ENCODE results near the gene CCDC106.

The CCDC106 gene

GRCh38 chr19:55692681-55693081 lies 44.7 kb downstream of the CCDC106 start:
- no peak for TF ChIP-seq ELF4 (IDR thresholded peaks at IDR 0.05)
- no peak for TF ChIP-seq SP1 (IDR thresholded peaks at IDR 0.05)
- no peak for TF ChIP-seq TARDBP (IDR thresholded peaks at IDR 0.05)
- TF ChIP-seq HDGF (IDR thresholded peaks at IDR 0.05; ENCODE audit: borderline replicate concordance): no peak
- TF ChIP-seq CTBP1 (IDR thresholded peaks at IDR 0.05; ENCODE audit: borderline replicate concordance): no peak
- TF ChIP-seq SUZ12 (IDR thresholded peaks at IDR 0.05): no peak
- no peak for TF ChIP-seq BHLHE40 (IDR thresholded peaks at IDR 0.05; ENCODE audit: borderline replicate concordance)
- no peak for TF ChIP-seq FOXM1 (IDR thresholded peaks at IDR 0.05; ENCODE audit: borderline replicate concordance)
- no peak for DNase-seq (ENCODE audit: extremely low spot score)
- CTCF ChIA-PET: no interaction called here
- POLR2A ChIA-PET: no interaction called here

GRCh38 chr19:55693336-55693974 lies 45.4 kb downstream of the CCDC106 start:
- no peak for TF ChIP-seq SUZ12 (IDR thresholded peaks at IDR 0.05)
- ChIA-PET POLR2A (no interaction called here), CTCF (no interaction called here)
- no peak for DNase-seq (ENCODE audit: extremely low spot score)

DNA sequence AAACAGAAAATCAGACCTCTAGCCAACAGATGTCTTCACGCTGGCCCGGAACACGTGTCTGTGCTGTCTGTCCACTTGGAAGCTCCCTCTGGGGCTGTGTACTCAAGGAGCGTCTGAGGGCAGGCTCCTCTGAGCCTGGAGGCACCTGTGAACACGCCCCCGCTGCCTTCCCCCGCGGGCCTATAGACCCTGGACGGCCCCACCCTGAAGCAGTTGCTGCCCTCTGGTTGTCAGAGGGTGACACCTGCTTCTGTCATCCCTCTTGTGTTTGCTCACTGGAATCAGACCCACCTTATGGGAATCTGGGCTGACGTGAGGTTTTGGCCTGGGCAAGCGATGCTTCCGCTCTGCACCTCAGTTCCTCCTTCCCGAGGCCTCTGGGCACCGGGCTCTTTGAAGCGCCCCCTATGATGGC lies 46.2 kb downstream of the CCDC106 start:
- no peak for DNase-seq (ENCODE audit: extremely low spot score)
- TF ChIP-seq FOXK2 (IDR thresholded peaks at IDR 0.05) (no peak), ELF4 (IDR thresholded peaks at IDR 0.05) (no peak), SP1 (IDR thresholded peaks at IDR 0.05) (no peak), NFRKB (IDR thresholded peaks at IDR 0.05) (no peak), FOXM1 (IDR thresholded peaks at IDR 0.05; ENCODE audit: borderline replicate concordance) (no peak), SUZ12 (IDR thresholded peaks at IDR 0.05) (no peak), L3MBTL2 (conservative IDR thresholded peaks at IDR 0.05) (no peak), PKNOX1 (IDR thresholded peaks at IDR 0.05) (no peak), ZNF384 (IDR thresholded peaks at IDR 0.05) (no peak), HDGF (IDR thresholded peaks at IDR 0.05; ENCODE audit: borderline replicate concordance) (no peak), TARDBP (IDR thresholded peaks at IDR 0.05) (no peak), FOXA1 (IDR thresholded peaks at IDR 0.05) (no peak), LEF1 (IDR thresholded peaks at IDR 0.05; ENCODE audit: borderline replicate concordance) (no peak), BHLHE40 (IDR thresholded peaks at IDR 0.05; ENCODE audit: borderline replicate concordance) (no peak), ARNT (IDR thresholded peaks at IDR 0.05) (no peak), CTBP1 (IDR thresholded peaks at IDR 0.05; ENCODE audit: borderline replicate concordance) (no peak)
- POLR2A ChIA-PET: no interaction called here
- CTCF ChIA-PET: no interaction called here

DNA sequence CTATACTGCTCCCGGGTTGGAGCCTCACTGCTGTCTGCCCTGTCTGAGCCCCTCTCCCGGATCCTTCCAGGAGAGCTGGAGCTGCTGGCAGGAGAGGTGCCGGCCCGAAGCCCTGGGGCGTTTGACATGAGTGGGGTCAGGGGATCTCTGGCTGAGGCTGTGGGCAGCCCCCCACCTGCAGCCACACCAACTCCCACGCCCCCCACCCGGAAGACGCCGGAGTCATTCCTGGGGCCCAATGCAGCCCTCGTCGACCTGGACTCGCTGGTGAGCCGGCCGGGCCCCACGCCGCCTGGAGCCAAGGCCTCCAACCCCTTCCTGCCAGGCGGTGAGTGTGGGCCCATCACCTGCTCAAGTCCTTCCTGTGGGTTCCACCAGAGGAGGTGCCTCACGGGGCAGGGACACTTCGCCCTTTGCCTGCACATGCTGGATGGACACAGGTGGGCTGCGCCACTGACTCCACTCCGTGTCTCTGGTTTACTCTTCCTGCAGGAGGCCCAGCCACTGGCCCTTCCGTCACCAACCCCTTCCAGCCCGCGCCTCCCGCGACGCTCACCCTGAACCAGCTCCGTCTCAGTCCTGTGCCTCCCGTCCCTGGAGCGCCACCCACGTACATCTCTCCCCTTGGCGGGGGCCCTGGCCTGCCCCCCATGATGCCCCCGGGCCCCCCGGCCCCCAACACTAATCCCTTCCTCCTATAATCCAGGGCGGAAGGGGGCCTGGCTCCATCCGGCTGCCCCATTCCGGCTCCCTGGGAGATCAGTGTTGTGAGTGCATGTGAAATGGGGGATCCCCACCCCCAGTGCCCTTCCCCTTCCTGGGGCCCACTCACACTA lies 46.9 kb downstream of the CCDC106 start:
- DNase-seq (ENCODE audit: extremely low spot score): no peak
- POLR2A ChIA-PET: no interaction called here
- CTCF ChIA-PET: no interaction called here
- TF ChIP-seq FOXA1 (IDR thresholded peaks at IDR 0.05): no peak
- no peak for TF ChIP-seq HDGF (IDR thresholded peaks at IDR 0.05; ENCODE audit: borderline replicate concordance)
- TF ChIP-seq CTBP1 (IDR thresholded peaks at IDR 0.05; ENCODE audit: borderline replicate concordance): no peak
- no peak for TF ChIP-seq SP1 (IDR thresholded peaks at IDR 0.05)
- TF ChIP-seq SUZ12 (IDR thresholded peaks at IDR 0.05): no peak
- no peak for TF ChIP-seq ARNT (IDR thresholded peaks at IDR 0.05)
- no peak for TF ChIP-seq NFRKB (IDR thresholded peaks at IDR 0.05)
- TF ChIP-seq BHLHE40 (IDR thresholded peaks at IDR 0.05; ENCODE audit: borderline replicate concordance): no peak
- TF ChIP-seq FOXK2 (IDR thresholded peaks at IDR 0.05): no peak
- TF ChIP-seq L3MBTL2 (conservative IDR thresholded peaks at IDR 0.05): no peak
- no peak for TF ChIP-seq ZNF384 (IDR thresholded peaks at IDR 0.05)
- no peak for TF ChIP-seq LEF1 (IDR thresholded peaks at IDR 0.05; ENCODE audit: borderline replicate concordance)
- TF ChIP-seq TARDBP (IDR thresholded peaks at IDR 0.05): no peak
- TF ChIP-seq FOXM1 (IDR thresholded peaks at IDR 0.05; ENCODE audit: borderline replicate concordance): no peak
- no peak for TF ChIP-seq PKNOX1 (IDR thresholded peaks at IDR 0.05)
- TF ChIP-seq ELF4 (IDR thresholded peaks at IDR 0.05): no peak

- CTCF ChIA-PET: no interaction called here
- POLR2A ChIA-PET: no interaction called here
- no peak for TF ChIP-seq ZNF384 (IDR thresholded peaks at IDR 0.05)
- no peak for TF ChIP-seq HDGF (IDR thresholded peaks at IDR 0.05; ENCODE audit: borderline replicate concordance)
- no peak for TF ChIP-seq ARNT (IDR thresholded peaks at IDR 0.05)
- TF ChIP-seq L3MBTL2 (conservative IDR thresholded peaks at IDR 0.05): no peak
- TF ChIP-seq SP1 (IDR thresholded peaks at IDR 0.05): no peak
- no peak for TF ChIP-seq ELF4 (IDR thresholded peaks at IDR 0.05)
- no peak for TF ChIP-seq BHLHE40 (IDR thresholded peaks at IDR 0.05; ENCODE audit: borderline replicate concordance)
- no peak for TF ChIP-seq FOXM1 (IDR thresholded peaks at IDR 0.05; ENCODE audit: borderline replicate concordance)
- TF ChIP-seq PKNOX1 (IDR thresholded peaks at IDR 0.05): no peak
- TF ChIP-seq SUZ12 (IDR thresholded peaks at IDR 0.05): no peak
- TF ChIP-seq TARDBP (IDR thresholded peaks at IDR 0.05): no peak
- TF ChIP-seq FOXK2 (IDR thresholded peaks at IDR 0.05): no peak
- no peak for TF ChIP-seq FOXA1 (IDR thresholded peaks at IDR 0.05)
- TF ChIP-seq NFRKB (IDR thresholded peaks at IDR 0.05): no peak
- TF ChIP-seq LEF1 (IDR thresholded peaks at IDR 0.05; ENCODE audit: borderline replicate concordance): no peak
- no peak for TF ChIP-seq CTBP1 (IDR thresholded peaks at IDR 0.05; ENCODE audit: borderline replicate concordance)
- no peak for DNase-seq (ENCODE audit: extremely low spot score)
Measured at GRCh38 chr19:55695511-55696290, 47.7 kb downstream of the CCDC106 start.

Data from HEK293T (cell line).